ENCODE results near the gene PDF. TPM values are rescaled to one million over a fixed set of nuclear protein-coding genes. Genes with fewer than 3 reads are reported as not detected.

Gene PDF
- total and polyA plus RNA-seq, 2 of the 13 experiments (the other 11 are each of a cell fraction or from before 2014, with no cell fraction given) = 12.4 to 48.8 TPM

DNA sequence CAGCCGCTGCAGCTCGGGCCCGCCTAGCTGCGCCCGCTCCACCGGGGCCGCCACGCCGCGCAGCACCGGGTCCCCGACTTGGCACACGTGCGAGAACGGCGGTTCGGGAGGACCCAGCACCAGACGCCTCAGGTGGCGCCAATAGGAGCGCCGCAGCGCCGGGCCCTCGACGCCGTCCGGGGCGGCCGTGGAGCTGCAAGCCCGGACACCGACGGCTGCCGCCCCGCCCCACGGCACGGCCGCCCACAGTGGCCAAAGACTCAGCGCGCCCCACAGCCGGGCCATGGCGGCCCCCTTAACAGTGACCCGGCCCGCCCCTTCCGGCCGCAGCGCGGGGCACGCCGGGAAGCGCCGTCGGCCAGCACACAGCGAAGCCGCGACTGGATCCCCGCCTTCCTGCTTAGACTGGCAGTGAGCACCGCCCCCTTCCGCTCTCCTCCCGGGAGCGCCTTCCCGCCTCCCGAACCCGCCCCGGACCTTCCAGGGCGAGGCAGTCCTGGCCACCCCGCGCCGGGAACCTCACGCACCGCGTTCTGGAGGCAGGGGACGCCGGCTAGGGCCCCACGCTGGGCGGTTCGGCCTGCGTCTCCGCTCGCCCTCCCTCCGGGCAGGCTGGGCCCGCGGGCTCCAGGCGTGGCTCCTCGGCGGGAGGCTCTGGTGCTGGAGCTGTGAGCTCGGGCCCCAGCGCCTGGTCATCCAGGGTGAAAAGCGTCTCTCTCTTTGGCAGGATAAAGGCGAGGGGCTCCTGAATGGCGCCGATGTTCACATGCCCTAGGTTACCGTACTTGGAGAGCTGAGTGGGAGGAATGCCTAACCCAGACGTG is at the start of gene PDF (continued):
- TF ChIP-seq, protein P1, sequence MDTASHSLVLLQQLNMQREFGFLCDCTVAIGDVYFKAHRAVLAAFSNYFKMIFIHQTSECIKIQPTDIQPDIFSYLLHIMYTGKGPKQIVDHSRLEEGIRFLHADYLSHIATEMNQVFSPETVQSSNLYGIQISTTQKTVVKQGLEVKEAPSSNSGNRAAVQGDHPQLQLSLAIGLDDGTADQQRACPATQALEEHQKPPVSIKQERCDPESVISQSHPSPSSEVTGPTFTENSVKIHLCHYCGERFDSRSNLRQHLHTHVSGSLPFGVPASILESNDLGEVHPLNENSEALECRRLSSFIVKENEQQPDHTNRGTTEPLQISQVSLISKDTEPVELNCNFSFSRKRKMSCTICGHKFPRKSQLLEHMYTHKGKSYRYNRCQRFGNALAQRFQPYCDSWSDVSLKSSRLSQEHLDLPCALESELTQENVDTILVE (CRISPR knock-in tag; IDR thresholded peaks at IDR 0.05) = peak; percentile 97
- TF ChIP-seq ZNF674 (CRISPR knock-in tag; IDR thresholded peaks at IDR 0.05; ENCODE audit: low read depth) (peak; percentile 87; the same call in 1 of the 2 replicates), ZNF589 (CRISPR knock-in tag; conservative IDR thresholded peaks at IDR 0.05) (peak; percentile 83), ZNF556 (CRISPR knock-in tag; IDR thresholded peaks at IDR 0.05; ENCODE audit: borderline replicate concordance) (no peak), PHF21A (CRISPR knock-in tag; IDR thresholded peaks at IDR 0.05) (peak; percentile 29; the same call in 1 of the 2 replicates), ZNF83 (CRISPR knock-in tag; IDR thresholded peaks at IDR 0.05; ENCODE audit: borderline replicate concordance) (peak; percentile 98), CBX2 (IDR thresholded peaks at IDR 0.05; ENCODE audit: low read depth, low read length) (no peak), CBX2 (CRISPR knock-in tag; IDR thresholded peaks at IDR 0.05; ENCODE audit: low read depth) (no peak; the same call in 1 of the 2 replicates), ADNP (CRISPR knock-in tag; IDR thresholded peaks at IDR 0.05) (no peak), ZNF644 (CRISPR knock-in tag; IDR thresholded peaks at IDR 0.05; ENCODE audit: low read depth) (no peak), HNRNPUL1 (IDR thresholded peaks at IDR 0.05; ENCODE audit: low read depth, low read length) (0 out of 2 replicates have a peak, but pooled peaks have one; percentile 75), KLF9 (CRISPR knock-in tag; IDR thresholded peaks at IDR 0.05; ENCODE audit: low read depth) (0 out of 2 replicates have a peak, but pooled peaks have one; percentile 64), ZFY (CRISPR knock-in tag; IDR thresholded peaks at IDR 0.05) (peak; percentile 92), ZNF30 (CRISPR knock-in tag; IDR thresholded peaks at IDR 0.05) (no peak), SSRP1 (CRISPR knock-in tag; IDR thresholded peaks at IDR 0.05) (no peak), ZSCAN30 (CRISPR knock-in tag; IDR thresholded peaks at IDR 0.05) (no peak), HMG20A (CRISPR knock-in tag; IDR thresholded peaks at IDR 0.05; ENCODE audit: borderline replicate concordance) (peak; percentile 29; the same call in 1 of the 2 replicates), CBFB (CRISPR knock-in tag; IDR thresholded peaks at IDR 0.05) (peak; percentile 84), XRCC5 (optimal IDR thresholded peaks at IDR 0.05; ENCODE audit: low read length) (peak; percentile 88), KDM4B (CRISPR knock-in tag; IDR thresholded peaks at IDR 0.05) (peak; percentile 93)
- TF ChIP-seq, protein P2, sequence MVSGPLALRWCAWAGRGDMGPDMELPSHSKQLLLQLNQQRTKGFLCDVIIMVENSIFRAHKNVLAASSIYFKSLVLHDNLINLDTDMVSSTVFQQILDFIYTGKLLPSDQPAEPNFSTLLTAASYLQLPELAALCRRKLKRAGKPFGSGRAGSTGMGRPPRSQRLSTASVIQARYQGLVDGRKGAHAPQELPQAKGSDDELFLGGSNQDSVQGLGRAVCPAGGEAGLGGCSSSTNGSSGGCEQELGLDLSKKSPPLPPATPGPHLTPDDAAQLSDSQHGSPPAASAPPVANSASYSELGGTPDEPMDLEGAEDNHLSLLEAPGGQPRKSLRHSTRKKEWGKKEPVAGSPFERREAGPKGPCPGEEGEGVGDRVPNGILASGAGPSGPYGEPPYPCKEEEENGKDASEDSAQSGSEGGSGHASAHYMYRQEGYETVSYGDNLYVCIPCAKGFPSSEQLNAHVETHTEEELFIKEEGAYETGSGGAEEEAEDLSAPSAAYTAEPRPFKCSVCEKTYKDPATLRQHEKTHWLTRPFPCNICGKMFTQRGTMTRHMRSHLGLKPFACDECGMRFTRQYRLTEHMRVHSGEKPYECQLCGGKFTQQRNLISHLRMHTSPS (CRISPR knock-in tag; IDR thresholded peaks at IDR 0.05; ENCODE audit: low read depth) = peak; percentile 14; the same call in 1 of the 2 replicates
- TF ChIP-seq, protein P3, sequence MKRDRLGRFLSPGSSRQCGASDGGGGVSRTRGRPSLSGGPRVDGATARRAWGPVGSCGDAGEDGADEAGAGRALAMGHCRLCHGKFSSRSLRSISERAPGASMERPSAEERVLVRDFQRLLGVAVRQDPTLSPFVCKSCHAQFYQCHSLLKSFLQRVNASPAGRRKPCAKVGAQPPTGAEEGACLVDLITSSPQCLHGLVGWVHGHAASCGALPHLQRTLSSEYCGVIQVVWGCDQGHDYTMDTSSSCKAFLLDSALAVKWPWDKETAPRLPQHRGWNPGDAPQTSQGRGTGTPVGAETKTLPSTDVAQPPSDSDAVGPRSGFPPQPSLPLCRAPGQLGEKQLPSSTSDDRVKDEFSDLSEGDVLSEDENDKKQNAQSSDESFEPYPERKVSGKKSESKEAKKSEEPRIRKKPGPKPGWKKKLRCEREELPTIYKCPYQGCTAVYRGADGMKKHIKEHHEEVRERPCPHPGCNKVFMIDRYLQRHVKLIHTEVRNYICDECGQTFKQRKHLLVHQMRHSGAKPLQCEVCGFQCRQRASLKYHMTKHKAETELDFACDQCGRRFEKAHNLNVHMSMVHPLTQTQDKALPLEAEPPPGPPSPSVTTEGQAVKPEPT (CRISPR knock-in tag; IDR thresholded peaks at IDR 0.05; ENCODE audit: low read depth) = no peak; the same call in 1 of the 2 replicates
- TF ChIP-seq, protein P4, sequence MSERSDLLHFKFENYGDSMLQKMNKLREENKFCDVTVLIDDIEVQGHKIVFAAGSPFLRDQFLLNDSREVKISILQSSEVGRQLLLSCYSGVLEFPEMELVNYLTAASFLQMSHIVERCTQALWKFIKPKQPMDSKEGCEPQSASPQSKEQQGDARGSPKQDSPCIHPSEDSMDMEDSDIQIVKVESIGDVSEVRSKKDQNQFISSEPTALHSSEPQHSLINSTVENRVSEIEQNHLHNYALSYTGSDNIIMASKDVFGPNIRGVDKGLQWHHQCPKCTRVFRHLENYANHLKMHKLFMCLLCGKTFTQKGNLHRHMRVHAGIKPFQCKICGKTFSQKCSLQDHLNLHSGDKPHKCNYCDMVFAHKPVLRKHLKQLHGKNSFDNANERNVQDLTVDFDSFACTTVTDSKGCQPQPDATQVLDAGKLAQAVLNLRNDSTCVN (CRISPR knock-in tag; IDR thresholded peaks at IDR 0.05; ENCODE audit: borderline replicate concordance) = no peak
- TF ChIP-seq, protein P5, sequence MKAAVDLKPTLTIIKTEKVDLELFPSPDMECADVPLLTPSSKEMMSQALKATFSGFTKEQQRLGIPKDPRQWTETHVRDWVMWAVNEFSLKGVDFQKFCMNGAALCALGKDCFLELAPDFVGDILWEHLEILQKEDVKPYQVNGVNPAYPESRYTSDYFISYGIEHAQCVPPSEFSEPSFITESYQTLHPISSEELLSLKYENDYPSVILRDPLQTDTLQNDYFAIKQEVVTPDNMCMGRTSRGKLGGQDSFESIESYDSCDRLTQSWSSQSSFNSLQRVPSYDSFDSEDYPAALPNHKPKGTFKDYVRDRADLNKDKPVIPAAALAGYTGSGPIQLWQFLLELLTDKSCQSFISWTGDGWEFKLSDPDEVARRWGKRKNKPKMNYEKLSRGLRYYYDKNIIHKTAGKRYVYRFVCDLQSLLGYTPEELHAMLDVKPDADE (CRISPR knock-in tag; IDR thresholded peaks at IDR 0.05) = no peak
